GM19240 (cell line): Measurements from ENCODE around the gene CCDC141.

Experiments
- DNase-seq: peaks from one replicate; pipeline ENCODE4 v3.0.0; 2011; ENCODE audit warnings: low spot score; ENCODE audit not compliant: insufficient read length

CCDC141 gene

DNA sequence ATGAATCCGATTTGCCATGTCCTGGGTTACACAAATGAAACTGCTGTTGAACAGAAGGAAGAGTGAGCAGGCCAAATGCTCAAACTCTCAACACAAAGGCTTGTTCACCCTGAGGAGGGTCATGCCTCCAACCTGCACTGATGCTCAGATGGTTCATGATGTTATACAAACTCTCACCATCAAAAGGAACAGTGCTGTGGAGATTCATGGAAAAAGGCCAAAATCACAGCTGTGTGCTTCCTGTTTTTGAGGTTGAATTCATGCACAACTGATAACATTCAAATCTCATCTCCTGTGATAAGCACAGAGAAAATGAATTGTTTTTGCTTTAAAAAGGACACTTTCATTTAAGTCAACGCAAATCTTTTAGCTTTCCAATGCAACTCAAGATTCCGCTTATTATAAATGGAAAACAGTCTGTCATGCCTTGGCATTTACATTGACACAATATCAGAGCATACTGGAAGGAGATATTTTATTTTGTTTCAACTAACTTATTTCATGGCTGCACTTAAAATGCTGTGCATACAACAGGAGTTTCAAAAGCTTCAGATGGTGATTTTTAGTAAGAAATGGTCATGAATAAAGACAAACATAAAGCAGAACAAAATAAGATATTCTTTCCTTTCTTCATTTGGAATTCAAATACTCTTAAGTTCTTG, 220.5 kb downstream of the CCDC141 start:
- DNase-seq, result no peak

DNA sequence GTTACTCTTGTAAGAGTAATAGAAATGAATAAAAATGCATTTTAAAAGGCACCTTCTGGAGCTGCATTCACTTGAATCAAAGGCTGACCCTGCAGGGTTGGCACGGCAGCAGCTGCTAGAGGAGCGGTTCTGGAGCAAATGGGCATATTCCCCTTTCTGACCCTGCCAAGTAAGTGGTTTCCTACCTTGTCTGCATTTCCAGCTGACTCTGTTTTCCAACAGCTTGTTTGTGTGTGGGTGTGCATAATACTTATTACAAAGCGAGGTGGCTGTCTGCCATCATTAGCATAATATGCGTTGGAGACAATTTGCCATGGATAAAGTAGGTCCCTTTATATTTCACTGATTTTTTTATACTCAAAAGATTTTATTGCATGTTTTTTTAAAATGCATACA, 221.5 kb downstream of the CCDC141 start:
- DNase-seq, result no peak

DNA sequence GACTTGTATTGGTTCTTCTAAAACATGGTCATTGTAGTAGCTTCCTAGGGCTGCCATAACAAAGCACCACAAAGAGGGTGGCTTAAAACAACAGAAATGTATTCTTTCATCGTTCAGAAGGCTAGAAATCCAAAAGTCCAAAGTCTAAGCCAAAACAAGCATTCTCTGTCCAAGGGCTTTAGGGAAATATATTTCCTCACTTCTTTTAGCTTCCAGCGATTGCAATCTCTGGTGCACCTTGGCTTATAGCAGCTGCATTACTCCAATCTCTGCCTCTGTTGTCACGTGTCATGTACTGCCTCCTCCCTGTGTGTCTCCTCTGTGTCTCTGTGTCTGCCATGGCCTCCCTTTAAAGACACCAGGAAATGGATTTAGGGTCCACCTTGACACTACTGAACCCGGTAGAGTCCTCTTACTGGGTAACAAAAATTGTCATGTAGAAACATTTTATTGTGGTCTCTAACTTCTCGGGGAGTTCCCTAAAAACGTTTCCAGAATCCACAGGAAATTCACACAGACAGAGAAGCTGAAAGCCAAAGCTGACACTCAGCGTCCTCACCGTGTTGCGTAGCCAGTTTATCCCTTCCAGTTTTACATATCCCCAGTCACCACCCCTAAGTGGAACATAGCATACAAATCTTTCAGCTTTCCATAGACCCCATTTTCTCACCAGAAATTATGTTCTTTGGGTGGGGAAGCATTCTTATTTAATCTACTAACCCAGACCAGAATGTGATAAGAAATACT, 222.0 kb downstream of the CCDC141 start:
- no peak for DNase-seq

DNA sequence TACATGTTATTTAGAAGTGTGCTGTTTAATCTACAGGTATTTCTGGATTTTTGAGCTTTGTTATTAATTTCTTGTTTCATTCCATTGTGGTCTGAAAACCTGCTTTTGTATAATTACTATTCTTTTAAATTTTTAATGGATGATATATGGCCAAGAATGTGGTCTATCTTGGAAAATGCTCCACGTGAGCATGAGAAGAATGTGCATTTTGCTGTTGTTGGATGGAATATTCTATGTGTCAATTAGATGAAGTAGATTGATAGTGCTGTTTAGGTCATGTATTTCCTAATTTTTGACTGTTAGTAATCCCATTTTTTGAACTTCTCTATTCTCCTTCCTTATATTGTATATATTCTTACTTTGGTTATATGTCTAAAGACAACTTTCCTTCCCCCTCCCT, 222.8 kb downstream of the CCDC141 start:
- no peak for DNase-seq

DNA sequence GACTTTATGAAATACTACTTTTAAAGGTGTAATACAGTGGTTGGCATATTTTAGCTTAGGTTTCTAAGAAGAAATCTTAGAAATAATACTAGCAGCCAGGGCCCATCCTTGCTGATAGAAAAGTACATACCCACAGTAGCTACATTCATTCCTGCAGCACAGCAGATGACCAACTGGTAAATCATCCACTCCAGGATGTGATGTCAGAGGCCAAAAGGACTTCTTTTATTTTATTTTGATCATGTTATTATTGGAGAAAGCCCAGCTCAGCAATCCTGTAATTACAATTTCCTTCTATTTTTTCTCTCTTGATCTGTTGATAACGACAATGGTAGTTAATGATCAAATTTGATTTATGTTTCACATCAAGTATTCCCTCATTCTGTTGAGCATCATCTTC, 224.8 kb downstream of the CCDC141 start:
- DNase-seq, result no peak

DNA sequence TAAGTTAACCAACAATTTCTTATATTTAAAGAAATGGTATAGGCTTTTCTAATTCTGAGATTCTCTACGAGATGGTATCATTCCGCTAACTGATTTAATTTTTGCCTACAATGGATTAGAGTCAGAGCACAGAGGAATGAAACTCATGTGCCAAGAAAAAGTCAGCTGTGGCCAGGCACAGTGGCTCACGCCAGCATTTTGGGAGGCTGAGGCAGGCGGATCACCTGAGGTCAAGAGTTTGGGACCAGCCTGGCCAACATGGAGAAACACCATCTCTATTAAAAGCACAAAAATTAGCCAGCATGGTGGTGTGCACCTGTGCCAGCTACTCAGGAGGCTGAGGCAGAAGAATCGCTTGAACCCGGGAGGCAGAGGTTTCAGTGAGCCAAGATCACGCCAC, 225.8 kb downstream of the CCDC141 start:
- DNase-seq, result no peak

DNA sequence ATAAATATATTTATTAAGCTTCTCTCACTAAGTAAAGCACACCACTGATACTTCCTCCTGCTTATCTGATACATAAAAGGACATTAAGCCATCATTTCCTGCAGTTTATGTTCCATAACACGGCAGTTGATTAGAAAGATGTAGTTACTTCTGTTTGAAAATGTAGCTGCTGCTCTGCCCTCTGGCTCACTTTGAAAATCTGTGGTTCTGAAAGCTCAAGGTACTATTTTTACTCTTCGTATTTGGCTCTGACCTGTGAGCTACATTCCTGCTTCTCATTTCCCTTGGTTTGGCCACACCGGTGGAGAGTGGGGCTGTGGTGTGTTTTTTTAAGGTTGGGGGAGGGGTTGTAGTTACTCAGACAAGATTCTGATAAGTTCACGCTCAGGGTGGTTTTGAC, 229.9 kb downstream of the CCDC141 start:
- DNase-seq, result peak; percentile 12

DNA sequence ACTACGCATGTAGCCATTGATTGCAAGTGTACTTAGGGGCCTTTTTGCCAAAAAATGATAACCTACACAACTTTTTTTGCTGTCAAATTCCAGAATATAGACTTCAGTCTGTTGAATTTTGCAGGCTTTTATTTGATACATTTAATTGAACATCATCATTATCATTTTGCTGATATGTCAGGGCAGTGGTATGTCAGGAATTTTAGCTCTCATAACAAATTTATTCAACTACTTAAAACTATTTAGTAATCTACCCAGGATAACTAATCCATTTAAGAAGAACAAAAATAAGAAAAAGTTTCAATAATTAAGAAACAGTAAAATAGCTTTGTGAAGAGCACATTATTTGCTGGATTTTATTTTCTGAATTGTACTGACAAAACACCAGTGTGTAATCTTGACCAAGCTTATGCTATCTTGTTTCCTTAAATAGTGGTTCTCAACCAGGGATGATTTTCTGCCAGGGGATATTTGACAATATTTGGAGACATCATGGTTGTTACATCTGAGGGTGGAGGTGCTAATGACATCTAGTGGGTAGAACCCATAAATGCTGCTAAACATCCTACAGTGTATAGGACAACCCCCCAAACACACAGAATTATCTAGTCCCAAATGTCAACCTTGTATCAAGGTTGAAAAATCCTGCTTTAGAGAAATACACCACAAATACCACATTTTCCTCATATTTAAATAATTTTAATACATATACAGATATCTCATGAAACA, 230.6 kb downstream of the CCDC141 start:
- no peak for DNase-seq

DNA sequence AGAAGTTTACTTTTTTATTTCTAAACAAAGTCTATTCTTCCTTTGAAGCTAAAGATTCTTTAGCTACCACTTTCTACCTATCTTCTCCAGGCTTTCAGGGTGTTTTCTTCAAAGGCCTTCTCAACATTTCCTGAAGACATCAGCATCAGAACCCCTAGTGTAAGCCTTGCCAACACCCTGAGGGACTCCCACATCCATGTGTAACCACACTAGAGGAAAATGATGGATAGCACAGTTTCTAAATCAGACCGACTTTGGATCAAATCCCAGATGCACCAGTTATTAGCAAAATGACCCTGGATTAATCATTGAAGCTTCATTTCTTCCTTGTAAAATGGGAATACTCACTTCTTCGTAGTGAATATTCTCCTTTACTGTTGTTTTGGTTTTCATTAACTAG, 238.0 kb downstream of the CCDC141 start:
- DNase-seq, result no peak

DNA sequence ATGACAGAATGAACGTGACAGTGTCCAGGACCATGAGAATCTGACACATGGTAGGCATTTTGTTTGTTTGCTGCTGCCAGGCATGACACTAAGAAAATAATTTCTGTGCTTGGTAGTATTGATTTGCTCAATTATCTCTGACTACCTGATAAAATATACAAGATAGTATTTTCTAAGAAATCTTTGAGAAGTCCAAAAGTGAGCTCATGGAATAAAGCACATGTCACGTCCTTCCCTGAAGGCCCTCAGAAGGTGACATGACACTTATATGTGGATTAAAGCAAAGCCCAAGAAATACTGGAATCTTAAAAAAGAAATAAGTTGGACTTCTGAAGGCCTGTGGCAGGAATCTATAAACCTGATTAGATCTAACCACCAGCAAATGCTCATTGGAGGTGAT, 238.9 kb downstream of the CCDC141 start:
- no peak for DNase-seq

DNA sequence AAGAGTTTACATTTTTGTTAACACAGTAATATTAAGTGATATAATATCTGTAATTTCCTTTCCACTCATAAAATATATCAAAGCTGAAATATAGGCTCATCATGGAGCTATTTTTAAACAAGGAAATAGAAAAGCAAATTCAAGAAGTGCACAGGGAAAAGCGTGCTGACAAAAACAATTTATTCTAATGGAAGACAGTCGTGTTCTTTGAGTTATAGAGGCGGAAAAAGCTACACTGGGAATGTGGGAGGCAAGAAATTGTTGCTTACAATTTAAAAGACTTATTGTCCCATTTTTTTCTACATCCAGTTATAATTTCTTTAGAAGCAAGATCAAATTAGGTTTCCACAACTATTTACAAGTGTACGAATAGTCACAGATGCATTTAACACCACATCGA, 239.5 kb downstream of the CCDC141 start:
- DNase-seq, result no peak

DNA sequence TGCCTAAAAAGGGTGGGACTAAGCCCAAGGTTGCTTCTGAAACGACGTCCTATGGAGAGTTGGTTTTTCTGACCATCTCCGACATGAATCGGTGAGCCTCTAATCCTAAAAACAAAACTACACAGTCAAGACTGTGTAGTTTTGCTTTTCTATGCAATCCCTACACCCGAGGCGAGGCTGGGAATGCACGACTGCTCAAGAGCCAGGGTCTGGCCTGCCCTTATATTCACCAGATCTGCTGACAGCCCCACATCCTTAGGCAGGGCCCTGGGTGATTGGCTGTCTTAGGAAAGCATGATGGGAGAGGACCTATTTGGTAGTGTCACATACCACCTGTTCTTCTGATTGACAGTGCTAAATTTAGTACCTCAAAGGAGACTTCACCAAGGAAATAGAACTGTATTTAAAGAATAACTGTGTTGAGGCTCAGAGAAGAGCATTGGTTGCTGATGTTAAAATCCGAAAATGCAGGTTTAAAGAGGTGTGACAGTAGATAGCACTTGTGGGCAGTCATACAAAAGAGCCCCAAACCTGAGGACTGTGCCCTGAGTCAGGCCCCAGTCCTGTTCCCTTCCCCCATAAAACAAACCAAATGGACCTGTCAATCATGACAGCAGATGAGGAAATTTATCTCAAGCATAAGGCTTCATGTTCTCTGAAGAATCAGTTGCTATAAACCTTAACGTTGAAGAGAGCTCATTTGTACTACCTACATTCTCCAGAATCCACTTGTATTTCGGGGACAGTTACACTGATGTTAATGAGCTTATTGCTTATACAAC, 242.5 kb downstream of the CCDC141 start, which contains the start of gene TTN:
TSS of gene TTN (minus strand) at position 197 of the 782 bp plus-strand sequence. CDS start 2,781 bp downstream, outside the sequence.
- DNase-seq, result no peak

DNA sequence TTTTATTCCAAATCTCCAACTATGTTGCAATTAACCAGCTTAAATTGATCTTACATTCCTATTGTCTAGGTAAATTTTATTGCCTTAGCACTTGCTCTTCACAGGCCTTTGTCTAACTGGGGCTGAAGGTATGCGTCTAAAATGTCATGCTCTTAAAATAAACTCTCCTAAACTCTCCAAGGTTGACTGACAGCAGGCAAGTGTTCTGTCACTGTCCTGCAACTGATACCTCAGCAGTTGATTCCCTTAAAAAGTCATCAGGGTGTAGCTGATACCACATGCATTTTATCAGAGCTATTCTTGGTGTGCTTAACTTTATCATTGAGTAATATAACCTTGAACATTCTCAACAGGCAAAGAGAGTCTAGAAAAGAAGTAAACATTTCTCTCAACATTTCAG, 243.4 kb downstream of the CCDC141 start:
- no peak for DNase-seq

DNA sequence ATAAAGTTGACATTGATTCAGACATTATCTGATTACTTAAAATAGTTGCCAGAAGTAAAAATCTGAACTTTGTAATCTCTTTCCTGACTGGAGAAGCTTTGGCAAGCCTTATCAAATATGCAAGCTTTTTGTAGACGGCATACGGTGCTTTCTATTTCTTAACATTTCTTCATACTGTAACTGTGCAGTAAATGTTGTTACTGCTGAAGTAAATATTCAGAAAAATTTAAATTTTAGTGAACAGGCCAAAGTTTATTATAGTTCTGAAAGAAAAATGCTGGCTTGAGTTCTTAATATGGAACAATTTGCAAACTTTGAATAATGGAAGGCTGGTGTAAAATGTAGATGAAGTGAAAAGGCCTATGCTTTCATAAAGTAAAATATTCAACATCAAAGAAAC, 244.5 kb downstream of the CCDC141 start:
- DNase-seq, result no peak

DNA sequence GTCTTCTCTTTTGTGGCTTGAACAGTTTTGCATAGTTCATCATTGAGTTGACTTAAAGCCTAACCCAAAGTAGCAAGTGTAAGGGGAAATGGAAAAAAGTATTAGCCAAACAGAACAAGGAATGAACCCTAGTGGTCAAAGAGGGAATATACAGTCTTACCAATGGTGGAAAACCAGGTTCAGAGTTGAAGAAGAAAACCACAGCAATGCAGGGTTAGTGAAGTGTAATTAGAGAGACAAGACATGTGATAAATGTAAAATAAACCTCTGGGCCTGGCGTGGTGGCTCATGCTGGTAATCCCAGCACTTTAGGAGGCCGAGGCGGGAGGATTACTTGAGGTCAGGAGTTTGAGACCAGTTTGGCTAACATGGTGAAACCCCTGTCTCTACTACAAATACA, 245.1 kb downstream of the CCDC141 start:
- no peak for DNase-seq

DNA sequence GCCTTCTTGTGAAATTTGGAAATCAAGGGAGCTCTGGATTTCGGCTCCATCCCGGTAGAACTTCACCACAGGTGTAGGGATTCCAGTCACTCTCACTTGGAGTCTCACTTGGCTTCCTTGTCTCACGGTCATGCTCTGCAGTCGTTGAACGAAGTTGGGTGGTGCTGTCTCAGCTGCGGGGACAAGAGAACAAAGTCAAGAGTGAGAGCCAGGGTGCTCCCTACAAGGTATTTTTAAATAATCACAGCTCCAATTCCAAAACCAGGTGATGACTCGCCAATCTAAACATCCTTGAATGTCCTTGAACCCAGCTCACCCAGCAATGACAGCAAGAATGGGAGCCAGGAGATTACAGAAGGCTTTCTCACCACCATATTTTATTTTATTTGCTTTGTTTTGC, 249.4 kb downstream of the CCDC141 start:
- no peak for DNase-seq

DNA sequence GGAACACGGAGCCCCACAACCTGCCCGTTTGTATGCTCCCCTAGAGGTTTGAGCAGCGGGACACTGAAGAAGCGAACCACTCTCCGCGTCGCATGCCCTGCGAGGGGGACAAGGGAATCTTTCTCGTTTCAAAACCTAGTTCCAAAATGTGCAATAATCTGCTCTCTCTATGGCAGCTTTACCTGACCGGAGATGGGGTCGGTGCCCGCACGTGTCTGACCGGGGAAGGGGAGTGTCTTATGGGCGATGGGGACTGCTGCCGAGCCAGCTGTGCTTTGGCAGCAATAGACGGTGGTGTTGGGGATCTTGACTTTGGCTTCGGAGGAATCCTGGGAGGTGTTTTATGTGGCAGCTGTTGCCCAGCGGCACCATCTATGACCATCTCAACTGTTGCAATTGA, 250.6 kb downstream of the CCDC141 start:
- DNase-seq, result no peak

DNA sequence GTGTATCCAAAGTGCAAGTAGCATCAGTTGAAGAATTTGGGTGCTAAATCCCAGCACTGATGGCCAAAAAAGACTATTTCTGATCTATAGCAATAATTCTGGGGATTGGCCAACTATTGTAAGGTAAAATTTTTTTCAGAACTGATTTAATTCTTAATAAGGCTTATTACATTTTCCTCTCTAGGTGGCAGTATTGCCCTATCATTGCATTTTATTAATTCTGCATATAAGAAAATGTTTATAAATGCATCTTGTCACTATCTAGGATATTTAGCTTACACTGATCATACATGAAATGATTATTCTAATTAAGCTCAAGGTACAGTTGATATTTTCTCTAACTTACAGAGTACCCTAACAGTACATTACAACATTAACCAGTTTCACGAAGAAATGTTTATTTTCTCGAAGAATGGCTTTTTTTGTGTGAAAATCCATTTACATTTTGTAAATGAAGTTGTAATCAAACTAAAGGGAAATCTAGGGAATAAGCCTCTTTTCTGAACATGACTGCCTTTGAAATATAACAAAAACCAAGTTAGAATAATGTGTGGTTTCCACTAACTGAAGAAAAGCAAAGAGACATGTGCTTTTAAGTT, 253.8 kb downstream of the CCDC141 start:
- DNase-seq, result no peak

DNA sequence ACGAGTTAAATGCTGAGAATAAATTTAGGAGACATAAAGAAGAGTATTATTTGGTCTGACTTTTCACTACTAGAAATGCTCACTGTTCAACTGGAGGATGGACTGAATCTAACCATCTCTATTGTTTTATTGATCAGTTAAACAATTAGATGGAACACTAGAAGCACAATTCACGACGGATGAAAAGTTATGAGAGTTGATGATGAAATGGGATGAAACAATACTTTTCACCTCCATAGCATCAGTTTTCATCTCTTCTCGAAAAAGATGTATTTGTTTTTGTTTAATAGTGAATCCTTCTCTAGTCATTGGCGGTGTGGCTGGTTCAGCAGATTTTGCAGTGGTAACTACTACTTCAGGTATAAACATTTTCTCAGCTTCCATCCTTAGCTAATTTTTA, 262.0 kb downstream of the CCDC141 start:
- DNase-seq, result no peak

DNA sequence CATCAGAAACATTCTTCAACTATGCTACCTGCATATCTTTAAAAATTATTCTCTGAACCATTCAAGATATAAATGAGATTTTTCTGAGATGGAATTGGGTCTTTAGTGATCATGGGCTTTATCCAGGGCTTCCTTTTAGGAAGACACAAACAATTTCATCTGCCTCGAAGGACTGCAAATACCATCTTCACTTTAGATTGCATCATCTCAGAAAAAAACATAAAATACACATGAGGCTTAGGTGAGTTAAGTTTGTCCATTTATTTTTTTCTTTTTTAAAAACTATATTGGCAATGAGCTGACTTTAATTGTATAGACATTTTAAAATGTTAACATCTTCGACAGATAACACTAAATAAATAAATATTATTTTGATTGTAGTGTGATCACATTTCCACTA, 262.8 kb downstream of the CCDC141 start:
- DNase-seq, result no peak

DNA sequence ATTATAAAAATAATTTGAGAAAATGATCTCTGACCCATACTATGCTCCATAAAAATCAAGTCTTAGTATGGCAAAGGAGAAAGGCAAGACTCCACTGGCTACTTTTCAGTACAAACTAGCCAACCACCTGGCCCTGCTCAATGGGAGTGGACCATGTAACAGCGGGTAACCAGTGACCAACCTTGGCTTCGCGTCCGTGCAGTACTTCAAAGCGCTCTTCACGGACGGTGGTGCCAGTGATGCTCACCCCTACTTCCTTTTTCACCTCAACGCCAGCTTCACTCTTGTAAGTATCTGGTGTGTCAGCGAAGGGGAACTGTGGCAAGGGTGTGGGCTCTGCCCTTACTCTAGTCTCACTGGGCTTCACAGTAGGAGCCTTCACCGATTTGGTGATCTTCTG, 266.0 kb downstream of the CCDC141 start:
- DNase-seq, result no peak
